Caco-2 (cell line): ENCODE results near the gene HIVEP1. TPM values are rescaled to one million over a fixed set of nuclear protein-coding genes. Genes with fewer than 3 reads are reported as not detected.

Source experiments
- BruUV-seq: library from RNA; stranded (reverse); fragments of 400-500 nt; replicated peaks from 2 replicates; lab custom pipeline; 2021; lab: Mats Ljungman, UMichigan
- CTCF ChIA-PET: fragments of 300-600 bp; sonication (Branson Sonifier 250); formaldehyde crosslinking; loops from one replicate; lab custom pipeline; 2022; ENCODE audit warnings: antibody characterized with exemption; lab: Charles Lee
- POLR2A ChIA-PET: fragments of 300-600 bp; sonication (Branson Sonifier 250); formaldehyde crosslinking; loops from one replicate; lab custom pipeline; 2022; ENCODE audit warnings: antibody characterized with exemption; lab: Charles Lee
- DNase-seq, 2 experiments: peaks; one replicate each; pipeline versions ENCODE4 v3.0.0 to v3.0.0-alpha.2; 2020 to 2022
- H3K27me3 ChIP-seq: replicated peaks from 2 replicates; pipeline ENCODE4 v1.6.0; 2011; ENCODE audit warnings: low read length; ENCODE audit not compliant: control insufficient read depth, insufficient read depth
- H3K36me3 ChIP-seq: 2 replicates; pipeline ENCODE4 v1.5.1; 2011; ENCODE audit warnings: low read length; ENCODE audit not compliant: control insufficient read depth, insufficient read depth
- H3K4me1 ChIP-seq: fragments of 250-450 bp; sonication (Bioruptor Pico); 2 replicates; pipeline ENCODE4 v1.5.1; 2020; ENCODE audit warnings: mild to moderate bottlenecking
- H3K4me3 ChIP-seq: 2 replicates; pipeline ENCODE4 v1.5.1; 2011; ENCODE audit warnings: low read depth, mild to moderate bottlenecking, control low read depth, low read length
- H3K9me3 ChIP-seq: fragments of 250-450 bp; sonication (Bioruptor Pico); 2 replicates; pipeline ENCODE4 v1.5.1; 2020; ENCODE audit warnings: mild to moderate bottlenecking, moderate library complexity
- H3K27ac Mint-ChIP-seq: one replicate; pipeline ENCODE4 v1.8.0; 2022; ENCODE audit warnings: mixed read lengths; ENCODE audit not compliant: unreplicated experiment
- H3K27me3 Mint-ChIP-seq: one replicate; pipeline ENCODE4 v1.8.0; 2022; ENCODE audit warnings: mixed read lengths; ENCODE audit not compliant: insufficient read depth, unreplicated experiment
- H3K36me3 Mint-ChIP-seq: one replicate; pipeline ENCODE4 v1.8.0; 2022; ENCODE audit warnings: mild to moderate bottlenecking, mixed read lengths; ENCODE audit not compliant: insufficient read depth, unreplicated experiment
- H3K4me1 Mint-ChIP-seq: one replicate; pipeline ENCODE4 v1.8.0; 2022; ENCODE audit warnings: low read depth, mixed read lengths; ENCODE audit not compliant: unreplicated experiment
- H3K4me3 Mint-ChIP-seq: one replicate; pipeline ENCODE4 v1.8.0; 2022; ENCODE audit warnings: mild to moderate bottlenecking, moderate library complexity, mixed read lengths; ENCODE audit not compliant: unreplicated experiment
- H3K9me3 Mint-ChIP-seq: one replicate; pipeline ENCODE4 v1.8.0; 2022; ENCODE audit warnings: mixed read lengths; ENCODE audit not compliant: unreplicated experiment
- intact Hi-C: fragments of 100-400 bp; cut with micrococcal nuclease; formaldehyde crosslinking; loops from one replicate; pipeline ENCODE4 v1.10.0; 2022; ENCODE audit not compliant: unreplicated experiment
- total RNA-seq: library from RNA; stranded (reverse); gene quantifications from 2 replicates; pipeline ENCODE4 v1.2.3, GENCODE V29; 2022
- TF ChIP-seq, protein P1 (sequence below), 2 experiments: fragments of 200-600 bp in 1 of 2; IDR thresholded peaks; 1 replicate in 1 of 2; 2 replicates in 1 of 2; pipeline versions ENCODE4 v1.5.1 to v1.8.0; 2011 to 2022; ENCODE audit warnings: antibody characterized with exemption in 1 of 2, control low read depth in 1 of 2, inconsistent platforms in 1 of 2, low read depth in 1 of 2, low read length in 1 of 2, mild to moderate bottlenecking in 1 of 2, moderate library complexity in 1 of 2; ENCODE audit not compliant: insufficient read depth in 1 of 2, severe bottlenecking in 1 of 2, unreplicated experiment in 1 of 2

The HIVEP1 gene
- total RNA-seq, 1 experiment from 2014 or later: 22.8 TPM

DNA sequence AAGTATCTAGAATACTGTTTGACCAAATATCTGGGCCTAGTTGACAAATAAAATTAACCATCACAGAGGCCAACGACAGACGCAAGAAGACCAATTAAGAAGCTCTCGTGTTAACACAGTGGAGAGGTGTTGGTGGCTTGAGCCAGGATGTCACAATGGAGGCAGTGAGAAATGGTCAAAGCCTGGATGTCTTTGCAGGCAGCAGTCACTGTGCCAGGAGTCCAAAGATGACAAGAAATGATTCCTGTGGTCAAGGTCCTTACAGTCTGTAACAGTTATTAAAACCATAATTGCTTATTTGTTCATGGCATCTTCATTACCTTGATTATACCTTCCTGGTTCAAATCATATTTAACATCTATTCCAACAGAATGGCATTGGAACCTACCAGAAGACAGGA lies 186.7 kb downstream of the HIVEP1 start:
- BruUV-seq: no TSS peak
- peaks cover 19% of the 10 kb centered on the region for H3K4me1 ChIP-seq
- intact Hi-C loops: no loop called here
- H3K9me3 Mint-ChIP-seq: peaks cover 10% of the 10 kb centered on the region
- no peak overlapping the region for H3K27ac Mint-ChIP-seq
- no peak for DNase-seq
- no peaks in the 10 kb centered on the region for H3K36me3 ChIP-seq
- POLR2A ChIA-PET: no interaction called here
- no peaks in the 10 kb centered on the region for H3K27me3 Mint-ChIP-seq
- TF ChIP-seq, protein P1, sequence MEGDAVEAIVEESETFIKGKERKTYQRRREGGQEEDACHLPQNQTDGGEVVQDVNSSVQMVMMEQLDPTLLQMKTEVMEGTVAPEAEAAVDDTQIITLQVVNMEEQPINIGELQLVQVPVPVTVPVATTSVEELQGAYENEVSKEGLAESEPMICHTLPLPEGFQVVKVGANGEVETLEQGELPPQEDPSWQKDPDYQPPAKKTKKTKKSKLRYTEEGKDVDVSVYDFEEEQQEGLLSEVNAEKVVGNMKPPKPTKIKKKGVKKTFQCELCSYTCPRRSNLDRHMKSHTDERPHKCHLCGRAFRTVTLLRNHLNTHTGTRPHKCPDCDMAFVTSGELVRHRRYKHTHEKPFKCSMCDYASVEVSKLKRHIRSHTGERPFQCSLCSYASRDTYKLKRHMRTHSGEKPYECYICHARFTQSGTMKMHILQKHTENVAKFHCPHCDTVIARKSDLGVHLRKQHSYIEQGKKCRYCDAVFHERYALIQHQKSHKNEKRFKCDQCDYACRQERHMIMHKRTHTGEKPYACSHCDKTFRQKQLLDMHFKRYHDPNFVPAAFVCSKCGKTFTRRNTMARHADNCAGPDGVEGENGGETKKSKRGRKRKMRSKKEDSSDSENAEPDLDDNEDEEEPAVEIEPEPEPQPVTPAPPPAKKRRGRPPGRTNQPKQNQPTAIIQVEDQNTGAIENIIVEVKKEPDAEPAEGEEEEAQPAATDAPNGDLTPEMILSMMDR (IDR thresholded peaks at IDR 0.05; ENCODE audit: insufficient read depth in 1 of 2, low read depth in 1 of 2, low read length in 1 of 2, severe bottlenecking in 1 of 2, unreplicated experiment in 1 of 2): no peak
- H3K4me3 Mint-ChIP-seq: no peak overlapping the region
- H3K4me3 ChIP-seq: no peak overlapping the region
- no peaks in the 10 kb centered on the region for H3K4me1 Mint-ChIP-seq
- peaks cover 9% of the 10 kb centered on the region for H3K36me3 Mint-ChIP-seq
- no peaks in the 10 kb centered on the region for H3K27me3 ChIP-seq
- CTCF ChIA-PET: no interaction called here
- 0 out of 2 replicates have a peak, but pooled peaks cover 6% of the 10 kb centered on the region for H3K9me3 ChIP-seq

DNA sequence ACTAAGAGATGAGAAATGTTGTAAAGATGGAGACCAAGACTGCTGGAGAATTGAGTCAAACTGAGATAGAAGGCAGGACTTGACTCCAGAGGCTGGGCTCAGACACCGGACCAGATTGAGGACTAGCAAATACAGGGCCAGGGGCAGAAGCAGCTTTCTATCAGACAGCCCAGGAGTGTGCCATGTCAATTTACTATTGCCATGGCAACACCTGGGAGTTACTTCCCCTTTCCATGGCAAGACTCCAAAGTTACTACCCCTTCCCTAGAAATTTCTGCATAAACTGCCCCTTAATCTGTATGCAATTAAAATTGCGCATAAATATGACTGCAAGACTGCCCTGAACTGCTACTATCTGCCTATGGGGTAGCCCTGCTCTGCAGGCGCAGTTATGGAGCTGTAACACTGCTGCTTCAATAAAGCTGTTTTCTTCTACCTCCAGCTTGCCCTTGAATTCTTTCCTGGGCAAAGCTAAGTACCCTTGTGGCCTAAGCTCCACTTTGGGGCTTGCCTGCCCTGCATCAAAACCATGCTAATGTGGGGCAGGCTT lies 188.0 kb downstream of the HIVEP1 start:
- BruUV-seq: no TSS peak
- CTCF ChIA-PET: no interaction called here
- Mint-ChIP-seq H3K4me1 (peaks cover 8% of the 10 kb centered on the region), H3K9me3 (peaks cover 20% of the 10 kb centered on the region), H3K4me3 (no peak overlapping the region), H3K36me3 (peaks cover 9% of the 10 kb centered on the region), H3K27me3 (no peaks in the 10 kb centered on the region), H3K27ac (no peak overlapping the region)
- intact Hi-C loops: no loop called here
- Histone ChIP-seq H3K4me3 (no peak overlapping the region), H3K9me3 (peaks cover 12% of the 10 kb centered on the region; the same call in 1 of the 2 replicates), H3K4me1 (peaks cover 22% of the 10 kb centered on the region), H3K36me3 (no peaks in the 10 kb centered on the region), H3K27me3 (no peaks in the 10 kb centered on the region)
- DNase-seq: no peak
- POLR2A ChIA-PET: no interaction called here
- TF ChIP-seq, protein P1 (IDR thresholded peaks at IDR 0.05; ENCODE audit: insufficient read depth in 1 of 2, low read depth in 1 of 2, low read length in 1 of 2, severe bottlenecking in 1 of 2, unreplicated experiment in 1 of 2): no peak

DNA sequence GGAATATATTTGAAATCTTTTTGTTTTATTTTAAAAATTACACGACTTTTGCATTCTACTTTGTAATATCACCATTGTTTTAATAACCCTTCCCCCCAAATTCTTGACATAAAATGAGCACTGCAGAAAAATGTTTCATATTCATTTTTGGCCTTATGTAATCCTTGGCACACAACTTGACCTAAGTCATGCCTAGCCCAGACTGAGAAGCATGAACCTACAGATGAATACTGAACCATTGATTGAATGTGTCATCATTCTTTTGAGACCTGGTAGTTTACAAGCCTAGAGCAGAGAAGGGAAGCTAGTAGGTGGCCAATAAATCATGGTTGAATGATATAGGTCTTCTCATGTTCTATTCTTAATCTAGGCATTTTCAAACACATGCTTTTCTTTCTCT lies 188.6 kb downstream of the HIVEP1 start:
- peaks cover 8% of the 10 kb centered on the region for H3K4me1 Mint-ChIP-seq
- Histone ChIP-seq H3K9me3 (peaks cover 12% of the 10 kb centered on the region; the same call in 1 of the 2 replicates), H3K4me3 (no peak overlapping the region), H3K4me1 (peaks cover 22% of the 10 kb centered on the region), H3K36me3 (no peaks in the 10 kb centered on the region), H3K27me3 (no peaks in the 10 kb centered on the region)
- H3K36me3 Mint-ChIP-seq: peaks cover 9% of the 10 kb centered on the region
- DNase-seq: no peak
- TF ChIP-seq, protein P1 (IDR thresholded peaks at IDR 0.05; ENCODE audit: insufficient read depth in 1 of 2, low read depth in 1 of 2, low read length in 1 of 2, severe bottlenecking in 1 of 2, unreplicated experiment in 1 of 2): no peak
- ChIA-PET CTCF (no interaction called here), POLR2A (no interaction called here)
- no TSS peak for BruUV-seq
- H3K27ac Mint-ChIP-seq: no peak overlapping the region
- H3K4me3 Mint-ChIP-seq: no peak overlapping the region
- H3K27me3 Mint-ChIP-seq: no peaks in the 10 kb centered on the region
- intact Hi-C loops: no loop called here
- peaks cover 20% of the 10 kb centered on the region for H3K9me3 Mint-ChIP-seq
